Trophoblast cell (in vitro differentiated cells and primary cell): ENCODE results near the gene PLEKHO1.

ENCODE experiments used
- DNase-seq, 2 donors: peaks; one replicate each; pipeline ENCODE4 v3.0.0-alpha.2; 2016
- H2AFZ ChIP-seq: 2 replicates; pipeline ENCODE4 v1.6.1; 2013; ENCODE audit warnings: low read length, moderate library complexity, mild to moderate bottlenecking; ENCODE audit not compliant: insufficient read depth, poor library complexity
- H2AK5ac ChIP-seq: 2 replicates; pipeline ENCODE4 v1.6.1; 2013; ENCODE audit warnings: mild to moderate bottlenecking, low read length
- H2BK120ac ChIP-seq: 2 replicates; pipeline ENCODE4 v1.6.1; 2013; ENCODE audit warnings: low read length, mild to moderate bottlenecking, moderate library complexity; ENCODE audit not compliant: insufficient read depth, poor library complexity
- H2BK12ac ChIP-seq: 2 replicates; pipeline ENCODE4 v1.6.1; 2013; ENCODE audit warnings: mild to moderate bottlenecking, low read length, moderate library complexity
- H2BK5ac ChIP-seq: 2 replicates; pipeline ENCODE4 v1.6.1; 2013; ENCODE audit warnings: low read length, low read depth, moderate library complexity, mild to moderate bottlenecking; ENCODE audit not compliant: poor library complexity
- H3K14ac ChIP-seq: 2 replicates; pipeline ENCODE4 v1.6.1; 2013; ENCODE audit warnings: mild to moderate bottlenecking, low read length
- H3K18ac ChIP-seq: 2 replicates; pipeline ENCODE4 v1.6.1; 2013; ENCODE audit warnings: mild to moderate bottlenecking, low read length
- H3K23ac ChIP-seq: 2 replicates; pipeline ENCODE4 v1.6.1; 2013; ENCODE audit warnings: low read length
- H3K27ac ChIP-seq: 2 replicates; pipeline ENCODE4 v1.5.1; 2013; ENCODE audit warnings: low read depth, mild to moderate bottlenecking, inconsistent platforms, low read length, moderate library complexity
- H3K27me3 ChIP-seq: 2 replicates; pipeline ENCODE4 v1.6.1; 2013; ENCODE audit warnings: inconsistent platforms, mild to moderate bottlenecking, low read length, moderate library complexity; ENCODE audit not compliant: insufficient read depth
- H3K36me3 ChIP-seq, 2 experiments: 1 replicate in 1 of 2; 2 replicates in 1 of 2; pipeline ENCODE4 v1.6.1; 2013; ENCODE audit warnings: low read length in 2 of 2, mild to moderate bottlenecking in 2 of 2, moderate library complexity in 1 of 2; ENCODE audit not compliant: insufficient read depth in 2 of 2, control insufficient read depth in 1 of 2
- H3K4ac ChIP-seq: 2 replicates; pipeline ENCODE4 v1.6.1; 2013; ENCODE audit warnings: low read depth, mild to moderate bottlenecking, low read length, moderate library complexity
- H3K4me1 ChIP-seq, 2 experiments: 1 replicate in 1 of 2; 2 replicates in 1 of 2; pipeline ENCODE4 v1.6.1; 2013; ENCODE audit warnings: low read length in 2 of 2, mild to moderate bottlenecking in 2 of 2, moderate library complexity in 1 of 2; ENCODE audit not compliant: insufficient read depth in 2 of 2, control insufficient read depth in 1 of 2
- H3K4me2 ChIP-seq: 2 replicates; pipeline ENCODE4 v1.6.1; 2013; ENCODE audit warnings: inconsistent platforms, mild to moderate bottlenecking, low read length, moderate library complexity
- H3K4me3 ChIP-seq: 2 replicates; pipeline ENCODE4 v1.5.1; 2013; ENCODE audit warnings: mild to moderate bottlenecking, low read depth, low read length, inconsistent platforms
- H3K79me1 ChIP-seq: one replicate; pipeline ENCODE4 v1.6.1; 2013; ENCODE audit warnings: low read length
- H3K79me2 ChIP-seq: 2 replicates; pipeline ENCODE4 v1.6.1; 2013; ENCODE audit warnings: low read length, mild to moderate bottlenecking; ENCODE audit not compliant: control insufficient read depth, insufficient read depth, poor library complexity
- H3K9ac ChIP-seq: 2 replicates; pipeline ENCODE4 v1.6.1; 2013; ENCODE audit warnings: mild to moderate bottlenecking, low read length
- H3K9me3 ChIP-seq: 2 replicates; pipeline ENCODE4 v1.6.1; 2013; ENCODE audit warnings: low read depth, mild to moderate bottlenecking, control low read depth, inconsistent platforms, low read length; ENCODE audit not compliant: insufficient read depth
- H4K12ac ChIP-seq: 2 replicates; pipeline ENCODE4 v1.6.1; 2013; ENCODE audit warnings: low read depth, mild to moderate bottlenecking, low read length, moderate library complexity
- H4K8ac ChIP-seq: 2 replicates; pipeline ENCODE4 v1.6.1; 2013; ENCODE audit warnings: low read depth, mild to moderate bottlenecking, low read length, moderate library complexity
- H4K91ac ChIP-seq: one replicate; pipeline ENCODE4 v1.6.1; 2013; ENCODE audit warnings: low read depth, mild to moderate bottlenecking, low read length, moderate library complexity
- WGBS: extraction: QIAGEN DNeasy Blood & Tissue Kit; methylation state at CpG from one replicate; pipeline ENCODE4 v1.1.7; 2013; ENCODE audit warnings: missing lambda C conversion rate; ENCODE audit not compliant: insufficient read length, insufficient coverage; ENCODE audit errors: extremely low coverage; 5-methylcytosine and 5-hydroxymethylcytosine counted together

Gene PLEKHO1

DNA sequence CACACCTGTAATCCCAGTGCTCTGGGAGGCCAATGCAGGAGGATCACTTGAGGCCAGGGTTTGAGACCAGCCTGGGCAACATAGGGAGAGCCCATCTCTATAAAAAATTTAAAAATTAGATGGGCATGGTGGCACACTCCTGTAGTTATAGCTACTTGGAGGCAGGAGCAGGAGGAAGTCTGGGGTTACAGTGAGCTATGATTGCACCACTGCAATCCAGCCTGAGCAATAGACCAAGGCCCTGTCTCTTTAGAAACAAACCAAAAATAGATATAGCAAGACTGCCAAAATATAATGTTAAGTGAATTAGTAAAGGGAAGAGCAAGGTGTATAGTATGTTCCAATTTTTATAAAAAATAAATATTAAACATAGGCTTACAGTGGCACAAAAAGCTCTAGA, 28.8 kb downstream of the PLEKHO1 start:
- no peak for DNase-seq
- no peak overlapping the region for H3K4ac ChIP-seq
- H3K9me3 ChIP-seq = no peaks in the 10 kb centered on the region
- no peak overlapping the region for H3K4me3 ChIP-seq
- no peak overlapping the region for H2BK5ac ChIP-seq
- no peak overlapping the region for H4K91ac ChIP-seq
- H3K79me2 ChIP-seq = no peaks in the 10 kb centered on the region
- no peak overlapping the region for H4K12ac ChIP-seq
- H2AK5ac ChIP-seq = no peak overlapping the region
- H4K8ac ChIP-seq = no peak overlapping the region
- no peak overlapping the region for H3K4me2 ChIP-seq
- H3K9ac ChIP-seq = no peak overlapping the region
- H3K36me3 ChIP-seq = no peaks in the 10 kb centered on the region
- H2BK120ac ChIP-seq = no peak overlapping the region
- H2AFZ ChIP-seq = no peak overlapping the region
- H3K14ac ChIP-seq = no peak overlapping the region
- no peaks in the 10 kb centered on the region for H3K27me3 ChIP-seq
- no peak overlapping the region for H3K27ac ChIP-seq
- H3K4me1 ChIP-seq = no peaks in the 10 kb centered on the region
- H3K79me1 ChIP-seq = peaks cover under 1% of the 10 kb centered on the region
- H3K23ac ChIP-seq = no peak overlapping the region
- no peak overlapping the region for H3K18ac ChIP-seq
- no peak overlapping the region for H2BK12ac ChIP-seq

DNA sequence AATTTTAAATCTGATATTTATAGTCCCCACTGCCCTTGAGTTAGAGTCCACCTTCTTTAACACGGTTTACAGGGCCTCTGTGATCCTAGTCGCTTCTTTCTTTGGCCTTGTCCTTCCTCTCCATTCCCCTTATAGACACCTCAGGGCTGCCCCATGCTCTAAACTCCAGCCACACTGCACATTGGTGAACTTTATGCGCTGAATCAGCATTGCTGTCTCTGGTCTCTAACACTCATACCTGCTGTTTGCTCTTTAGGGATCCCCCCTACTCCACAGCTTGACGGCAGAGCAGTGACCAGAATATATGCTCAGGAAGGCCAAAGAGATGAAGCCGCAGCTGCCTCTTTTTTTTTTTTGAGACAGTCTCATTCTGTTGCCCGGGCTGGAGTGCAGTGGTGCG, 30.2 kb downstream of the PLEKHO1 start:
- H3K79me1 ChIP-seq = no peaks in the 10 kb centered on the region
- no peak overlapping the region for H4K12ac ChIP-seq
- H2BK5ac ChIP-seq = no peak overlapping the region
- no peak overlapping the region for H4K8ac ChIP-seq
- H3K27me3 ChIP-seq = no peaks in the 10 kb centered on the region
- no peaks in the 10 kb centered on the region for H3K4me1 ChIP-seq
- no peak overlapping the region for H3K23ac ChIP-seq
- no peaks in the 10 kb centered on the region for H3K36me3 ChIP-seq
- H3K4me2 ChIP-seq = no peak overlapping the region
- H3K14ac ChIP-seq = no peak overlapping the region
- H2BK120ac ChIP-seq = no peak overlapping the region
- WGBS = no CpG with 5 or more reads among the region's 7 CpGs
- H3K27ac ChIP-seq = no peak overlapping the region
- H3K9me3 ChIP-seq = no peaks in the 10 kb centered on the region
- no peak overlapping the region for H2AK5ac ChIP-seq
- no peak overlapping the region for H3K4ac ChIP-seq
- no peak for DNase-seq
- H2BK12ac ChIP-seq = no peak overlapping the region
- H3K4me3 ChIP-seq = no peak overlapping the region
- H3K9ac ChIP-seq = no peak overlapping the region
- H2AFZ ChIP-seq = no peak overlapping the region
- H4K91ac ChIP-seq = no peak overlapping the region
- no peak overlapping the region for H3K18ac ChIP-seq
- no peaks in the 10 kb centered on the region for H3K79me2 ChIP-seq

DNA sequence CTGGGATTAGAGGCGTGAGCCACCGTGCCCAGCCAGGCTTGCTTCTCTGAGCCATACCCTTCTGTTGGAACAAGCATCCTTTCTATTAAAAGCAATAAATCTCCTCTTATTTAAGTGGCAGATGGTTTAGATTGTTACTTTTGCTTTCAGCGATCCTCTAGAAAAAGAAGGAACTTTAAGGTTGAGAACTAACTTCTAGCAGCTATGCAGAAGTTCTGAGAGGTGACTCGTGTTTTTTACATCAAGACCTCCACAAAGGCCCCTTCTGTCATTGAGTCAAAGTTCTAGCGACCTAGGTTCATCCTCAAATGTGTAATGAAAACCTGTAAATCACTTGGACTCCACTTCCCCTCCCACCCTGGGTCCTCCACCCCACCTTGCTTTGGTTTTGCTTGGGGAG, 30.8 kb downstream of the PLEKHO1 start:
- no peak overlapping the region for H2BK120ac ChIP-seq
- DNase-seq = no peak
- H2BK5ac ChIP-seq = no peak overlapping the region
- H3K23ac ChIP-seq = no peak overlapping the region
- no peak overlapping the region for H4K8ac ChIP-seq
- H3K9me3 ChIP-seq = no peaks in the 10 kb centered on the region
- peak overlapping the region; percentile 54 for H2AK5ac ChIP-seq
- H3K27ac ChIP-seq = no peak overlapping the region
- H3K36me3 ChIP-seq = no peaks in the 10 kb centered on the region
- H3K79me2 ChIP-seq = no peaks in the 10 kb centered on the region
- H2AFZ ChIP-seq = no peak overlapping the region
- no peak overlapping the region for H3K9ac ChIP-seq
- H3K4me2 ChIP-seq = no peak overlapping the region
- H4K12ac ChIP-seq = no peak overlapping the region
- H3K4me1 ChIP-seq = no peaks in the 10 kb centered on the region
- no peak overlapping the region for H3K4me3 ChIP-seq
- H3K79me1 ChIP-seq = no peaks in the 10 kb centered on the region
- no peak overlapping the region for H2BK12ac ChIP-seq
- no peak overlapping the region for H4K91ac ChIP-seq
- no peak overlapping the region for H3K18ac ChIP-seq
- WGBS = no CpG with 5 or more reads among the region's 5 CpGs
- no peak overlapping the region for H3K14ac ChIP-seq
- H3K27me3 ChIP-seq = no peaks in the 10 kb centered on the region
- H3K4ac ChIP-seq = no peak overlapping the region

DNA sequence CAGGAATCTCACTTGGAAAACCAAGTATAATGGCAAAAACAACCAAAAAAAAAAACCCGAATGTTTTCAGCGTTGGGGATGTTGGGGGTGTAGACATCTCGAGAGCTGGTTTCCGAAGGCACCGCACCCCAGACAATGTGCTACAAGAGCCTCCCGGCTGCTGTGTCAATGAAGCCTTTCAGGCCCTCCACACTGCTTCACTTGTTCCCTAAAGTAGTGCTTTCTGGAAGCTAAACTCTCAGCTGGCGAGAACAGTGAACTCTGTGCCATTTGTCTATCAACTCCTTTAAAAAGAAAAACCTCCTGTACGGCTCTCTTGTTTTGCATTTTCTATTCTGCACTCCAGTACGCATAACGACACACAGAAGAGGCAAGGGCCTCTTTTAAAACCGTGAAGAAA, 32.5 kb downstream of the PLEKHO1 start:
- DNase-seq = no peak
- H3K79me1 ChIP-seq = no peaks in the 10 kb centered on the region
- no peak overlapping the region for H3K4me3 ChIP-seq
- WGBS = no CpG with 5 or more reads among the region's 11 CpGs
- no peak overlapping the region for H4K91ac ChIP-seq
- no peak overlapping the region for H3K27ac ChIP-seq
- no peaks in the 10 kb centered on the region for H3K79me2 ChIP-seq
- no peak overlapping the region for H3K18ac ChIP-seq
- H2BK12ac ChIP-seq = no peak overlapping the region
- no peak overlapping the region for H3K4me2 ChIP-seq
- H3K14ac ChIP-seq = no peak overlapping the region
- no peak overlapping the region for H3K23ac ChIP-seq
- H3K9ac ChIP-seq = no peak overlapping the region
- no peak overlapping the region for H2AK5ac ChIP-seq
- H3K4ac ChIP-seq = no peak overlapping the region
- no peak overlapping the region for H2AFZ ChIP-seq
- H3K4me1 ChIP-seq = no peaks in the 10 kb centered on the region
- H4K8ac ChIP-seq = no peak overlapping the region
- no peak overlapping the region for H2BK5ac ChIP-seq
- no peaks in the 10 kb centered on the region for H3K27me3 ChIP-seq
- no peaks in the 10 kb centered on the region for H3K9me3 ChIP-seq
- no peak overlapping the region for H4K12ac ChIP-seq
- H3K36me3 ChIP-seq = no peaks in the 10 kb centered on the region
- H2BK120ac ChIP-seq = no peak overlapping the region

DNA sequence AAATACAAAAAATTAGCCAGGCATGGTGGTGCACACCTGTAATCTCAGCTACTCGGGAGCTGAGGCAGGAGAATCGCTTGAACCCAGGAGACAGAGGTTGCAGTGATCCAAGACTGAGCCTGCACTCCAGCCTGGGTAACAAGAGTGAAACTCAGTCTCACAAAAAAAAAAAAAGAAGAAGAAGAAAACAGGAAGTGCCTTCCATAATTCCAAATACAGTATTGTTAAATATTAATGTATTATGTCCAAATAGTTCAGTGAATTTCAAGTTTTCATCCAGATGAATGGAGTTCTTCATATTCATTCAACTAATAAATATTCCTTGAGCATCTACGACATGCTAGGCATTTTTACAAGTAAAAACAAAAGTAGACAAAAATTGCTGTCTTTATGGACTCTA, 33.3 kb downstream of the PLEKHO1 start:
- Histone ChIP-seq H3K4me1 (peaks cover 0 to 2% of the 10 kb centered on the region in 2 experiments), H3K18ac (no peak overlapping the region), H4K91ac (no peak overlapping the region), H2AFZ (no peak overlapping the region), H4K12ac (no peak overlapping the region), H3K79me2 (no peaks in the 10 kb centered on the region), H3K4me3 (no peak overlapping the region), H2BK120ac (no peak overlapping the region), H2AK5ac (no peak overlapping the region), H3K14ac (no peak overlapping the region), H3K4ac (no peak overlapping the region), H3K4me2 (no peak overlapping the region), H2BK12ac (no peak overlapping the region), H3K36me3 (no peaks in the 10 kb centered on the region), H3K9me3 (no peaks in the 10 kb centered on the region), H3K27ac (no peak overlapping the region), H3K9ac (no peak overlapping the region), H2BK5ac (no peak overlapping the region), H4K8ac (no peak overlapping the region), H3K79me1 (peaks cover 2% of the 10 kb centered on the region), H3K23ac (no peak overlapping the region), H3K27me3 (no peaks in the 10 kb centered on the region)
- DNase-seq = no peak
- WGBS = no CpG with 5 or more reads among the region's 3 CpGs
